Pons (tissue), 1 donor: ENCODE measurements around the gene GPR161.
A peak's percentile ranks its signal among the peaks of the same experiment; 100 is the strongest.

Experiments used
- DNase-seq: peaks from one replicate; pipeline ENCODE4 v3.0.0-alpha.2; 2016; ENCODE audit warnings: low spot score

GPR161 gene

DNA sequence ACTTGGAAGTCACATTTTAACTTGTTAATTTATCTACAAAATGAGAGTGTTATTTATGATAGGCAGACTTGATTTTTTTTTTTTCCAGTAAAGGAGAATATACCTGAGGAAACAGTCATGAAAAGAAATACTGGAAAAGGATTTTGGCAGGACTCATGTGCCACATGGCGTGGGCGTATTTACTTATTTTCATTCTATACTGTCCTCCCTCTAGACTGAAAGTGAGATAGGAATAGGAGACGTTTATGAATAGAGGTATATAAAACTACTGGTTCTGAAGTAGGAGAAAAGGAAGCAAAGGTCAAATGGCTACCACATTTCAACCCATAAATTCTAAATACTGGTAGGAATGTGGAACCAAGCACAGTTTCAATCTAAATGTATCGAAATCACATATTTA, 105.1 kb downstream of the GPR161 start:
- peak; percentile 28 for DNase-seq

- DNase-seq, result no peak
Measured at GRCh38 chr1:168031198-168031597, 105.5 kb downstream of the GPR161 start.
